ENCODE results near the gene GALNT15.

DNA sequence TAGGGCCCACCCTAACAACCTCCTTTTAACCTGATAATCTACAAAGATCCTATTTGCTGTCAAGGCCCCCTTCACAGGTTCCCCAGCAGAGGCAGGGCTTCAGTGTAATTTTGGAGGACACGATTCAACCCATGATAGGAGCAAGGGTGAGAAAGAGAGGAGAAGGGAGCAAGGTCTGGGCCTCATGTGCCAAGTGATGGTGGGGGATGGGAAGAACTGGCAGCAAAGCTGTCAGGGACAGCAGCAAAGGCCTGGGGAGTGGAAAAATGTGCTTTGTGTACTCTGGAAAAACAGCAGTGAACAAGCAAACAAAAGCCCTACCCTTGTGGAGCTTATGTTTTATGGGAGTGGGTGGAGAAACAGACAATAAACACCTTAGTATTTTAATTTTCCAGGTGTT, 2.7 kb upstream of the GALNT15 start:
- TF ChIP-seq CEBPB (IDR thresholded peaks at IDR 0.05) = no peak
- no peak for TF ChIP-seq ZBTB7A (IDR thresholded peaks at IDR 0.05; ENCODE audit: low read depth)
- no peak for TF ChIP-seq TAF1 (IDR thresholded peaks at IDR 0.05; ENCODE audit: low read depth)
- no peak for TF ChIP-seq TCF12 (IDR thresholded peaks at IDR 0.05; ENCODE audit: low read depth)
- TF ChIP-seq REST (IDR thresholded peaks at IDR 0.05; ENCODE audit: low read depth) = no peak
- TF ChIP-seq EP300 (IDR thresholded peaks at IDR 0.05; ENCODE audit: borderline replicate concordance) = no peak
- no peak for TF ChIP-seq CREB1 (IDR thresholded peaks at IDR 0.05; ENCODE audit: low read depth)
- no peak for TF ChIP-seq MAX (IDR thresholded peaks at IDR 0.05)
- no peak for TF ChIP-seq RAD21 (IDR thresholded peaks at IDR 0.05; ENCODE audit: low read depth)
- TF ChIP-seq TEAD4 (IDR thresholded peaks at IDR 0.05) = no peak
- no peak for TF ChIP-seq YY1 (IDR thresholded peaks at IDR 0.05; ENCODE audit: low read depth)
- no peak for TF ChIP-seq NFIC (IDR thresholded peaks at IDR 0.05)
- TF ChIP-seq EGR1 (IDR thresholded peaks at IDR 0.05) = no peak
- TF ChIP-seq, protein P1, sequence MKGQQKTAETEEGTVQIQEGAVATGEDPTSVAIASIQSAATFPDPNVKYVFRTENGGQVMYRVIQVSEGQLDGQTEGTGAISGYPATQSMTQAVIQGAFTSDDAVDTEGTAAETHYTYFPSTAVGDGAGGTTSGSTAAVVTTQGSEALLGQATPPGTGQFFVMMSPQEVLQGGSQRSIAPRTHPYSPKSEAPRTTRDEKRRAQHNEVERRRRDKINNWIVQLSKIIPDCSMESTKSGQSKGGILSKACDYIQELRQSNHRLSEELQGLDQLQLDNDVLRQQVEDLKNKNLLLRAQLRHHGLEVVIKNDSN (IDR thresholded peaks at IDR 0.05) = no peak

All from Ishikawa (cell line).